Ammon's horn (tissue), 1 donor: Measurements from ENCODE around the gene SMPDL3B.

Source experiments
- DNase-seq: peaks from one replicate; pipeline ENCODE4 v3.0.0-alpha.2; 2016; ENCODE audit warnings: low spot score

SMPDL3B gene, protein sequence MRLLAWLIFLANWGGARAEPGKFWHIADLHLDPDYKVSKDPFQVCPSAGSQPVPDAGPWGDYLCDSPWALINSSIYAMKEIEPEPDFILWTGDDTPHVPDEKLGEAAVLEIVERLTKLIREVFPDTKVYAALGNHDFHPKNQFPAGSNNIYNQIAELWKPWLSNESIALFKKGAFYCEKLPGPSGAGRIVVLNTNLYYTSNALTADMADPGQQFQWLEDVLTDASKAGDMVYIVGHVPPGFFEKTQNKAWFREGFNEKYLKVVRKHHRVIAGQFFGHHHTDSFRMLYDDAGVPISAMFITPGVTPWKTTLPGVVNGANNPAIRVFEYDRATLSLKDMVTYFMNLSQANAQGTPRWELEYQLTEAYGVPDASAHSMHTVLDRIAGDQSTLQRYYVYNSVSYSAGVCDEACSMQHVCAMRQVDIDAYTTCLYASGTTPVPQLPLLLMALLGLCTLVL

DNA sequence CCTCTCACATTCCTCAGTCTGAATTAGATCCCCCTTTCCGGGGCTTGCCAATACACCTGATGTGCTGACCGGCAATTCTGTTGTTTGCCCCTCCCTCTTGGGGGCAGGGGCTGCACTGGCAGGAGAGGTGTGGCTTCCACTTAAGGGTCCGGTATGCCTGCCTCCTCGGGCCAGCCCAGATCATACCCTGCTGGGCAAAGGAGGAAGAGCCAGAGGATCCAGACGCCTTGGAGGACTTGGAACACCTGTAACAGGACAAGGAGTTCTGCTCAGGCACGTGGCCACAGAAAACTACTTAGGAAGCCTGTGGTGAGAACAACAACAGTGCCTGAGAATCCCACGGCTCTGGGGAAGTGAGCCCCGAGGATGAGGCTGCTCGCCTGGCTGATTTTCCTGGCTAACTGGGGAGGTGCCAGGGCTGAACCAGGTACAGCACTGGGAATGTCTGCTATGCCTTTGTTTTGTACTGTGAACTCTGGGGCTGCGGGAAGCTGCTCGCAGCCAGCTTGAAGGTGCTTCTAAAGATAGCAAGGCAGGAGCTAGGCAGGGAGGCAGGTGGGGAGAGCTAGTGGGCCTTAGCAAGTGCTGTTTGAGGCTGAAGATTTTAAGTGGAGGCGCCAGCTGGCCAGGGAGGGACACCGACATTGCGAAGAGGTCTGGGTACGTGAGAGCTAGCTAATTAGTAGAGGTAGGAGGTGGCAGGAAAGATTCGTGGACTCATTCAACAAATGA, at the start of gene SMPDL3B:
Gene SMPDL3B (plus strand): TSS at position 183 of the 732 bp plus-strand sequence. CDS start 184 bp downstream, at position 367.
- no peak for DNase-seq

- peak; percentile 53 for DNase-seq
Observed at GRCh38 chr1:27885114-27885528, 49.7 kb upstream of the SMPDL3B start.

DNA sequence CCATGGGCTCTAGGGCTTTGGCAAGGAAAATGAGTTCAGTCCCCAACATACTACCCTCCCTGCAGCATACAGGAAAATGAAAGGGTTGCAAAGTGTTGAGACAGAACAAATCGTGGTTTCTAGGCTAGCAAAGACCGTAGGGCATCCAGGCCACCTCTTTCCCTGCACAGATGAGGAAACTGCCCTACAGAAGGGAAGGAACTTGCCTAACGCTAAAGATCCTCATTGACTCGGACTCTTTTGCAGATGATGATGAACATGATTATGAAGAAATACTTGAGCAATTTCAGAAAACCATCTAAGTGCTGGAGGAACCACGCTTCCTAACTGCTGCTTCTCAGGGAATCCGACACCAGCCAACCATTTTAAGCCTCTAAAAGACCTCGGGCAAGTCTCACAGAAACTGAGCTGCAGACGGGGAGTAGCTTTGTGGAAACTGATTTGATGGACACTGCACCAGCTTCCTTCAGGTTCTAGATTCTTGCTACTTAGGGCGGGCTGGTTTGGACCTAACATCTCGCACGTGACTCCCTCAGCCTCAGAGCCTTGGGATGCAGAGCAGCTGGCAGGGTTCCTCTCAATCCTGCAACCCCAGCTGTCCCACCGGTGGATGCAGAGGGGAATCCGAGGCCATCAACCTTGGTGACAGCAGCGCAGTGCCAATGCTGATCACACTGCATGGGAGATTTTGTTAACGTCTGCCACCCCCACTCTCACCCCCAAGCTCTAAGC, 49.0 kb upstream of the SMPDL3B start:
- DNase-seq: peak; percentile 21

DNA sequence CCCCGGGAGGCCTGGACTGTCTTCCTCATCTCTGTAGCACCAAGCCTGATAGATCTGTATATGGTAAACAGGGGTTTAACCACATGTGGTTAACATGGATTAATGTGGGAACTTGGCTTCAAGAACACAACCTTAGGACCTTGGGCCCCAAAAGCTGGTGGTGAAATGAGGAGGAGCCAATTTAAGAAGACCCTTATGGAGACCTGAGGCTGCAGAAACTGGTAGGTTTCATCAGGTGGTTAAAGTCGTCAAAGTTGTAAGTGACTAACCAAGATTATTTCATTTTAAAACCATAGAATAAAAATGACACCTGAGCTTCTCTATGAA, 48.5 kb upstream of the SMPDL3B start:
- DNase-seq: no peak

GRCh38 chr1:27886744-27887143, 48.1 kb upstream of the SMPDL3B start:
- no peak for DNase-seq

DNA sequence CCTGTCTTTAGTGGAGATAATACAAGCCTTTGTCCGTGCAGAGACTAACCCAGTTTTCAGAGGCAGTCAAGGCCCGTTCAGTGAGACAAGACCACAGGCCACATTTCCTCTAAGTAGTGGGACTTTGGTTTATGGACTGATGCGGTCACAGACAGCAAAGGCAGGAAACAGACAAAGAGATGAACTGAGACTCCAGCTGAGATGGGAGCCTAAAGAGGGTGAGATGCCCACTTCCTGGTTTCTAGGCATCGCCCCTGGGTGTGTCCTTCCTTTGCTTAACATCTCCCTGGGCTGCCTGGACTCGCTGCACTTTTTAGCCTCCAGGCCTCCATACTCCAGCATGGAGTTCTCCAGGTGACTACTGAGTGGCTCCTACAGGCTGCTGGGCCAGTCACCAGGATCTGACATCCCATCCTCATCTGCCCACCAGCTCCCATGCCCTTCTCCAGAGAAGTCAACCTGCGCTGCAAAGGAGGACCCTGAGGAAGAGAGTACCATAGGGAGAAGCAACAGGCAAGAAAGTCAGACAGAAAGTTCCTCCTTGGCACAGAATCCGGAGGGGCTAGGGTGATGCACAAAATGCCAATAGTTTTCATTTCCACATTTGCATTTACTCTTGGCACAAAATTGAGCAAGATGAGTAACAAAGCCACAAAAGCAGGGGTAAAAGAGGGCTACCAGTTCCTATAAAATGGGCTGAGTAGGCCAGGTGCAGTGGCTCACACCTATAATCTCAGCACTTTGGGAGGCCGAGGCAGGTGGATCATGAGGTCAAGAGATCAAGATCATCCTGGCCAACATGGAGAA, 47.4 kb upstream of the SMPDL3B start:
- DNase-seq: peak; percentile 50

DNA sequence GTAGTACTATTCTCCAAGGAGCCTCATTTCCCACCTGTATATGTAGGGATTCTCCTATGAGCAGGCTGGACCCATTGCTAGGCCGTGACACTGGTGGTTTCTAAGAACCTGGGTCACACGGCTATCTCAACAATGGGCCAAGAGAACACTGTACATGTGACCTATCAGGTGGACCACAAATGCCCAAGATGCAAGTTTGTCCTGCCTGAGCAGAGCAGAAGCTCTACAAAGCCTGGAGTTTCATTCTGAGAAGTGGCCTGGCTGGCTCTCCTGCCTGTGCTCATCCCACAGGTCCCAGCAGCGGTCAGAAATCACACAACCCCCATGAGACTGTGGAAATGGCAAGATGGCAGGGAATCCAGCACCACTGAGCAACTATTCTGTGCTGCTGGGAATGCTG, 45.3 kb upstream of the SMPDL3B start:
- no peak for DNase-seq

DNA sequence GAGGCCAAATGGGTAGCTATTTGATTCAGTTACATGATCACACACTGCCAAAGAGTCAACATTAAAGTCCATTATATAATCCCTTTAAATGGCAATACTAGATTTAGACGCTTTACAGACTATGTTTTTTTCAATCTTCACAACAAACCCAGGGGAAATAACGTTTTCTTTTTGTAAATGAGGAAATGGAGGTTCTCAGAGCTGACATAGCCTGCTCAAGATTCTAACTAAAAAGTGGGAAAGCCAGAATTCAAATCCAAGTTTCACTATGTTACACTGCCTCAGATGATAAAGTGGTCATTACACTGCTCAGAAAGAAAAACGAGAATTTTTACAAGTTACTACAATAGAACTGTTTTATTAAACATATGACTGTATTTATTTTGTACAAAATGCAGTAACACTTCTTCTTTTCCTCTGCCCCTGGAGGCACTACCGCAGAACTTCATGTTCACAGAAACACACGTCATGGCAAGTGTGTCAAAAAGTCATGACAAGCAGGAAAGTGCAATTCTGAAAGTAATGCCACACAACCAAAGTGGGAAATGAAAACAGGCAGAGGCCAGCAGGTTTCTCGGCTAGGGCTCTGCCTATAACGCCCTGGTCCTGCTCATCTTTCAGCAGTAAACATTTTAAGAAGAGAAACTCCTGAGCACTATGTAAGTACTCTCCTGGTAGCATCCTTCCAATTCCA, 43.5 kb upstream of the SMPDL3B start:
- peak; percentile 65 for DNase-seq

DNA sequence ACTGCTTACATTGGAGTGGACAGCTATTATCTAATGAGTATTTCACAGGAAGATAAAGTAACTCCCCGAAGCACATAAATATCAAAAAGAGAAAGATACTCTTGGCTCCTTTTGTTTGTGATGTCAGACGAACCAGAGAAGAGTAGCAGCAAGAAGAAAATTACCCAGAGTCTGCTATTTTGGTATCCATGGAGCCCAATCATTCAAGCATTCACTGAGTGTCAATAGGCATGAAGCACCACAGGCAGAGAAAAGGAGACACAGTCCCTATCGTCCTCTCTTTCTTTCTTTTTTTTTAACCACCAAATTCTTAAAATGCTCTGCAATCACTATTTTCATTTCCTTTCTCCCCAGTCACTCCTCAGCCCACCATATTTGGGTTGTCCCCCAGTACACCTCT, 40.3 kb upstream of the SMPDL3B start:
- no peak for DNase-seq

- DNase-seq: peak; percentile 18
Observed at GRCh38 chr1:27906759-27907158, 28.0 kb upstream of the SMPDL3B start.

GRCh38 chr1:27912429-27912828, 22.4 kb upstream of the SMPDL3B start:
- DNase-seq: no peak

DNA sequence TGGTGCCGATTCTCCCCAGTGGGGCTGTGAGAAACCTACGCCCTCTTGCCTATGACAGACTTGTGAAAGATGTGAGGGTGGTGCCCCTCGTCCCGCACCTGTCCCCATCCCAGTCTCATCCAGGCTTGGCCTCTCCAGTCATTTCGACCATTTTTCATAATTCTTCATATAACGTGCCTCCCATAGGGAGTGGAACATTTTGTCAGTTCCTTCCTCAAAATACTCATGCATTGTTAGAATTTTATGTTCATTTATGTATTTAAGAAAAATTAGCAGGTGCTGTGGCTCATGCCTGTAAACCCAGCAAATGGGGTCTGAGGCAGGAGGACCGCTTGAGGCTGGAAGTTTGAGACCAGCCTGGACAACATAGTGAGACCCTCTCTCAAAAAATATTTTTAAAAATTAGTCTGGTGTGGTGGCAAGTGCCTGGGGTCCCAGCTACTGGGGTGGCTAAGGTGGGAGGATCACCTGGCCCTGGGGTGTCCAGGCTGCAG, 19.7 kb upstream of the SMPDL3B start:
- no peak for DNase-seq

DNA sequence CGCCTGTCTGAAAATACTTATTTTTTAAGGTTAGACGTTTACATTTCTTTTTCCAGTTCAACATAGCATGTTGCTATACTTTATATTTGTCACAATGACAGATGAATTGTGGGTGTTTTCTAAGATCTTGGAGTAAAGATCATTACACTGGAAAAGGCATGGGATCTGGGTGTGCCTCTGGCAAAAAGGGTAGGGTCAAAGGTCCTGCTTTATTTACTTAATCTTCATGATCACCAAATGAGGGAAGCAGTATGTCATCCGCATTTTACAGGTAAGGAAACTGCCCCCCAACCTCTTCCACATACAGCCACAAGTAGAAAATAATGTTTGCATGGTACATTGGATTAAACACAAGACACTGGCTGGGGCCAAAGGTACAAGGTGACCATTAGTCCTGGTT, 12.5 kb upstream of the SMPDL3B start:
- DNase-seq: no peak

DNA sequence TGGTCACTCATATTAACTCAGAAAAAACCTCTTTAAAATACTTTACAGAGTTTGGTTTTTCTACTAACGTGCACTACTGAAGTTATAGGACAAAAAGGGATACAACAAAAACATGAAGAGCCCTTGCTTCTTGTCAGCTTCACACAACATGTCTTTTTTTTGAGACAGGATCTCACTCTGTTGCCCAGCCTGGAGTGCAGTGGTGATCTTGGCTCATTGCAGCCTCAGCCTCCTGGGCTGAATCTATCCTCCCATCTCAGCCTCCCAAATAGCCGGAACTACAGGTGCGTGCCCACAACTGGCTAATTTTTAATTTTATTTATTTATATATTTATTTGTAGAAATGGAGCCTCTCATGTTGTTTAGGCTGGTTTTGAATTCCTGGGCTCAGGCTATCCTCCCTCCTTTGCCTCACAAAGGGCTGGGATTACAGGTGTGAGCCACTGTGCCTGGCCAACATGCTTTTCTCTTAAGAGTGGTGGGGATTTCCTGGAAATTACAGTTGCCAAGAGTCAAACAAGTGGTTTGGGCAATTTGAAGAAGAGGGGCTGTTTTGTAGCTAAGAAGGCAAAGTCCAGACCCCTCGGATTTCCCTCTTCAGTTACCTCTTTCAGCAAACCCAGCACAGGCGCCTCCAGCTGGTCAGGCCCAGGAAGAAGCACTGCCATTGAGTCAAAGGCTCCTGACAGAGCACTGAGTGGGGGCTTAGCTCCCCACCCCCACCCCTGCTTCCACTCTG, 6.4 kb upstream of the SMPDL3B start:
- no peak for DNase-seq

DNA sequence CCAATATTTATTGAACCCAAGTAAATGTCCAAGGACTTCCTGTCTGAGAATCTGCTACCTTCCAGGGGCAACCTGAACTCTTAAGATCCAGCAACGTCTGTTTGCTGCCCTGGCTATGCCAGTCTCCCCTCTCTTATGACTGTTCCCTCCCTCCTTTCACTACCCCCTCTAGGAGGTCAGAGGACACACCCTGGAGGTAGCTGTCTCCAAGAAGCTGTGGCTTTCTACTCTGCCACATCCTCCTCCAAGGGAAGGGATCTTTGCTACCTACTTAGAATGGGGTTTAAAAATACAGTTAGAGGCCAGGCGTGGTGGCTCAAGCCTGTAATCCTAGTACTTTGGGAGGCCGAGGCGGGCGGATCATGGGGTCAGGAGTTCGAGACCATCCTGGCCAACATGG, 3.6 kb upstream of the SMPDL3B start:
- DNase-seq: no peak

GRCh38 chr1:27931759-27932158, 3.0 kb upstream of the SMPDL3B start:
- no peak for DNase-seq

GRCh38 chr1:27935721-27936120, 921 bp downstream of the SMPDL3B start:
- no peak for DNase-seq

DNA sequence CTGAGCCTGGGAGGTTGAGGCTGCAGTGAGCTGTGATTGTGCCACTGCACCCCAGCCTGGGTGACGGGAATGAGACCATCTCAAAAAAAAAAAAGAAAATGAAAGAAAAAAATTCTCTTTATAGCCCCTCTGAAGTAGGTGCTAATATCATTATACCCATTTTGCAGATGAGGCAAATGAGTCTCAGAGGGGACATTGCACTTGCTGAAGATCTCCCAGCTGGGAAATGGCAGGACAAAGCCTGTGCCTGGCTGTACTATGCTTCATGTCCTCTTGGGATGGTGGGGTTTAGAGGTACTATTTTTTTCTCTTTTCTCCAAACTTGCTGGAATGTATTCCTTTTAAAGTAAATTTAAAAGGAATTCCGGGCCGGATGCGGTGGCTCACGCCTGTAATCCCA, 1.6 kb downstream of the SMPDL3B start:
- no peak for DNase-seq

- no peak for DNase-seq
Observed at GRCh38 chr1:27937524-27937836, 2.7 kb downstream of the SMPDL3B start.

DNA sequence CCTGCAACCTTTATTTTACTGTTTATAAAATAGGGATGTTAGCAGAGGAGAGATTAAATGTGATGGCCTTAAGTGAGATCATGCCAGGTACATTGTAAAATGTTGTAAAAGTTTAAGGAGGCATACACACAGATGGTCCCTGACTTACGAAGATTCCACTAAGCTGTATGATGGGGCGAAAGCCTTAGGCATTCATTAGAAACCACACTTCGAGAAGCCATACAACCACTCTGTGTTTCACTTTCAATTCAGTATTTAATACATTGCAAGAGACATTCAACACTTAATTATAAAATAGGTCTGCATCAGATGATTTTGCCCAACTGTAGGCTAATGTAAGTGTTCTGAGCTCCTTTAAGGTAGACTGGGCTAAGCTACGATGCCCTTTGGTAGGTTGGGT, 3.7 kb downstream of the SMPDL3B start:
- DNase-seq: no peak

- no peak for DNase-seq
Observed at GRCh38 chr1:27940297-27940696, 5.5 kb downstream of the SMPDL3B start.
